ENCODE results near the gene ADGRD1. TPM values are rescaled to one million over a fixed set of nuclear protein-coding genes. Genes with fewer than 3 reads are reported as not detected.
"Not testable (repeated sequence)": the region's sequence is repeated elsewhere in the genome, so short reads cannot be mapped to it uniquely, and the experiment has no call there.

ADGRD1 gene
- 0.17 and 0.33 TPM in 2 replicates for total RNA-seq

DNA sequence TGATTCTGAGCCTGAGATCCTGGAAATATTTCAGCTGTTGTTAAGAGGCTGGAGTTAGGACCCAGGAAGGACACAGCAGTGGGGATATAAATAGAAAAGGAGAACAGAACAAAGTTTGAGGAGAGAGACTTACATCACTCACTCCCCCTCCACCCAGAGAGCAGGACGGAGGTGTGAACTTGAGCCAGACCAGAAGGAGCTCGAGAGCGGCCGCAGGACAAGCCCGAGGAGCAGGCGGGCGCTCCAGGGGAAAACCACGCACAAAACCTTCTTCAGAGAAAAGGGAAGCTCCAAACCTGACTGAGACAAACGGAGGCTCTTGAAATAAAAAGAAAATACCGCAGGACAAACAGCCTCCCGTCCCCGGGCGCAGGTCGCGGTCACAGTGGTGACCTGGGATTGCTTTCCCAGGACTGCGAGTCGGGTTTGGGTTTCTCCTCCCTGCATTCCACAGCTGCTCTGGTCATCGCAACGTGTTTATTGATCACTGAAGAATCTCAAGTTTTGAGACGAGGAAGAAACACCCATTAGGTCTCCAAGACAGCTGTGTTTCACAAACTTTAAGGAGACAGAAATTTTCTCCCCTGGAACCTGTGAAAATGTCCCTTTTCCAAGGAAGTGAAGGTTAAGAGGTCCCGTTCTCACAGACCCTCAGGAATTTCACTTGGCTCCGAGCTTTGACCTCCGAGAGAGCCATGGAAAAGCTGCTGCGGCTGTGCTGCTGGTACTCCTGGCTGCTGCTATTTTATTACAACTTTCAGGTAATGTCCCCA, at the start of gene ADGRD1:
ADGRD1 (plus strand) TSS at position 137 of the 773 bp plus-strand sequence; CDS start at position 696, 559 bp downstream.
- DNase-seq = no peak

DNA sequence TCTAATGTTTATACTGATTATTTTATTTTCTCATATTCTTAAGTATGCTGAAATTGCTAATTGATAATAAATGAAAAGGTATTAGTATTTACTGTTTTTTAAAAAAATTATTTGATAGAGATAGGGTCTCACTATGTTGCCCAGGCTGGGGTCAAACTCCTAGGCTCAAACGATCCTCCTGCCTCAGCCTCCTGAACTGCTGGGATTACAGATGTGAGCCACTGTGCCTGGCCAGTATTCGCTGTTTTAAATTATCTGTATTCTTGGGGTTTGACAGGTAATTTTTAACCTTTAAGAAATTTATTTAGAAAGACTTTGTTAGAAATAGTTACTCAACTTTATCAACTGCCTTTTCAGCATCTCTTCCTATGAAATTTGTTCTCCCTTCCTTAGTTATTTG, 49.6 kb upstream of the ADGRD1 start:
- DNase-seq = no peak

DNA sequence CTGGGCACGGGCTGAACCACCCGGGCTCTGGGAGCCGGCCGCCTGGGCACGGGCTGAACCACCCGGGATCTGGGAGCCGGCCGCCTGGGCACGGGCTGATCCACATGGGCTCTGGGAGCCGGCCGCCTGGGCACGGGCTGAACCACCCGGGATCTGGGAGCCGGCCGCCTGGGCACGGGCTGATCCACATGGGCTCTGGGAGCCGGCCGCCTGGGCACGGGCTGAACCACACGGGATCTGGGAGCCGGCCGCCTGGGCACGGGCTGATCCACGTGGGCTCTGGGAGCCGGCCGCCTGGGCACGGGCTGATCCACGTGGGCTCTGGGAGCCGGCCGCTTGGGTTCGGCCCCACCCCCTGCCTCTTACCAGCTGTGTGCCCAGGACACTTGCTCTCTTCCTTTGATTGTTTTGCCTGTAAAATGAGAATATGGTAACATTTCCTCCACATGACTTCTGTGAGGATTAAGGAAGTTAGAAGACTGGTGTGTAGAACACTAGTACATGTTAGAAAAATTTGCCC, 48.7 kb upstream of the ADGRD1 start:
- DNase-seq = peak; percentile 45

DNA sequence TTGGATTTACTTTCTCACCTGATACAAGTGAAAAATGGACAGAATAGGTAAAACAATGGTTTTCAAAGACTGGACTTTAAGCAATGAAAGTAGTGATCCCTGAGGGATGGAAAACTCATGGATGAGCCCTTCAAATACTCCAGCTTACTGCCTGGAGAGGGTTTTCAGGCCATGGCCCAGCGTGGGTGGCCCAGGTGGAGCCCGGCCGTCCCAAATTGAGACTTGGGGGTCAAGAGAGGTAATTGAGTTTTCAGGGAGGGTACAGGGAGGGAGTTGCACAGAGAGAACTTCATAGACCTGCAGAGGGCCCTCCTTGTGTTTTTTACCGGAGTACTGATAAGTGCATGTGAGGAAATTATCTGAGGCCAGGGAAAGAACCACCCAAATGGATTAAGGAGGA, 44.6 kb upstream of the ADGRD1 start:
- DNase-seq = no peak

DNA sequence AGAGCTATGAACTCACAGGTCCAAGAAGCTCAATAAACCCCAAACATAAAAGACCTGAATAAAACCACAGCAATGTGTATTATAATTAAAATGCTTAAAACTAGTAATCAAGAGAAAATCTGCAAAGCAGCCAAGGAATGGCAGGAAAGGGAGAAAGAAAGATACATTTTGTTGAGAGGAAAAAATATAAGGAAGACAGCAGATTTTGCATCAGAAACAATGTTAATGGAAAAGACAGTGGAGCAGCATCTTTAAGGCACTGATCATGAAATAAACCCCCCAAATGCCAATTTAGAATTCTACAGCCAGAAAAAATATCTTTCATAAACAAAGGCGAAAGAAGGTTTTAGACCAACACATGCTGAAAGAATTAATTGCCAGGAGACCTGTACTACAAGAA, 42.5 kb upstream of the ADGRD1 start:
- no peak for DNase-seq

DNA sequence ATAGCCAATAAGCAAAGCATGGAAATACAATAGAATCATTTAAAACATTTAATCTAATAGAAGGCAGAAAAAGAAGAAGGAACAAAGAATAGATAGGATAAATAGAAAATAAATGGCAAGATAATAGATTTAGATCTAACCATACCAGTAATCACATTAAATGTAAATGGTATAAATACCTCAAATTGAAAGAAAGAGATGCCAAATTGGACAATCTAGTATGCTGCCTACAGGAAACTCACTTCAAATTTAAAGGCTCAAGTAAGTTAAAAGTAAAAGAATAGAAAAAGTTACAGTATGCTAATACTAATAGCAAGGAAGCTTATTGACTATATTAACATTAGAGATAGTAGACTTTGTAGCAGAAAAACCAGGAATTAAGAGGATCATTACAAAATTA, 41.8 kb upstream of the ADGRD1 start:
- no peak for DNase-seq

DNA sequence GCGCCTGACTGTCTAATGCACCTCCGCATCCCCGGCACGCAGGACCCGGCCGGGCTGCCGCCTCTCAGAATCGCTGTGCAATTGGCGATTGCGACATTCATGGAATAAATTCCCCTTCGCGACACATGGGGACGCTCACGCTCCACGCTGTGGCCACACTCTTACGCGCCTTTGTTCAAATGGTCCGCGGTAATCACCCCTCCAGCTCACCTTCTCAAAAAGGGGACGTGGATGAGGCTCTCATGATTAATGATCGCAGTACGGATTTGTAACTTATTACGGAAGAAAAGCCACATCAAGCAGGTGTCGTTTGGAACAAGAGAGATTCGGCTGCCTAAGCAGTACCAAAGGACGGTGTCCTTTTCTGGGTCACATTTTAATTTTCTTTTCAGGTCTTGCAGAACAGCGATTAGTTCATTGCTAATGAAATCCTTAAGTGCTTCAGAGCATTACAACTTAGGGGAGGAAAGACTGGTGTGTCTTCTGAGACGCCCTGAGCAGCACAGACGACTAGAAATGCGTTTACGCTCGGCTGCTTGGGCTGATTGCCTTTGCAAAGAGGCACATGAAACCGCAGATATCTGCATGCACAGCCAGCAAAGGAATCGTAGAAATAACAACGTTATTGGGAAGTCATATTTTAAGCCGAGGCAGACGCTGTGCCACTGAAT, 37.3 kb upstream of the ADGRD1 start:
- peak; percentile 67 for DNase-seq

DNA sequence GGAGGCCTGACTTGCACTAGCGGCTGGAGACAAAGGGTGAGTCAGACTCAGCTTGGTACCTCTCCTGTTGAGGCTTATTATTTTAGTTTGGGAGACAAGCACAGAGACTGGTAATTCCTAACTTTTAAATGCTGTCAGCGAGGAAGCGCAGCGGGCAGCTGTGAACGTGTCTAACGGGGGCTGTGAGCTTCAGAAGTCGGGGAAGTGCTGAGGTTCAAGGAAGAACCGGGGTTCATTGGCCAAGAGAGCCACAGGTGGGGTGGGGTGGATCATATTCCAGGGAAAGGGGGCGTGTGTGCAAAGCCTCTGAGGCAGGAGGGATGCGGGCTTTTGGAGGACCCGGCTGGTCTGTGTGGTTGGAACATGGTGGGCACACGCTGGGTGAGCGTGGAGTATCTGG, 36.1 kb upstream of the ADGRD1 start:
- no peak for DNase-seq

DNA sequence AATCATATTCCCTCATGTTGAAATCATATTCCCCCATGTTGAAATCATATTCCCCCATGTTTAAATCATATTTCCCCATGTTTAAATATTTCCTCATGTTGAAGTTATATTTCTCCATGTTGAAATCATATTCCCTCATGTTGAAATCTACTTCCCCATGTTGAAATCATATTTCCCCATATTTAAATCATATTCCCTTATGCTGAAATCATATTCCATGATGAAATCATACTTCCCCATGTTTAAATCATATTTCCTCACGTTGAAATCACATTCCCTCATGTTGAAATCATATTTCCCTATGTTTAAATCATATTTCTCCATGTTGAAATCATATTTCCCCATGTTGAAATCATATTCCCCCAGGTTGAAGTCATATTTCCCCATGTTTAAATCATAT, 34.6 kb upstream of the ADGRD1 start:
- DNase-seq = no peak

DNA sequence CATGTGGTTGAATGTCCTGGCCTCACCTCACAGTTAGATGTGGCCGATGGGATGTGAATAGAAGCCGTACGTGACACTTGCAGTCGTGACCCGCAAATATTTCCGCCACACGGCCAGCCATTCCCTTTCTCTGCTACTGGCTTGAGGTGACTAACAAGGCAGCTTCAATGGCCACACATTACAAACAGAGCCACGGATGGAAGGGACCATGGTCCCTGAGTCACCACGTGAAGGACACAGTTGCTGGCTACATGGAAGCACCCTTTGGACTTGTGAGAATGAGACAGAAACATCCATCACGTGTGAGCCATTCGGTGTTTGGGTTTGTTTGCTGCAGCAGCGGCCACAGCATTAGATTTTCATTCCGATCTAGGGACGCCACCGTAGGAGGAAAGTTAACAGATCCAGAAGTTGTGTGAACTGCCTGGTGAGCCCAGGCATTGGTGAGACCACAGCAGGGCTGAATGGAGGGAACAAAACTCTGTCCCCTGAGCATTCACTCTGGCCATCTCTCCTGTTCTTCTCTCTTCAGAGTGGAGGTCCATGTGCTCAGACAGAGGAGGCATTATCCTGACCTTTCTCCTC, 33.5 kb upstream of the ADGRD1 start:
- DNase-seq = no peak

DNA sequence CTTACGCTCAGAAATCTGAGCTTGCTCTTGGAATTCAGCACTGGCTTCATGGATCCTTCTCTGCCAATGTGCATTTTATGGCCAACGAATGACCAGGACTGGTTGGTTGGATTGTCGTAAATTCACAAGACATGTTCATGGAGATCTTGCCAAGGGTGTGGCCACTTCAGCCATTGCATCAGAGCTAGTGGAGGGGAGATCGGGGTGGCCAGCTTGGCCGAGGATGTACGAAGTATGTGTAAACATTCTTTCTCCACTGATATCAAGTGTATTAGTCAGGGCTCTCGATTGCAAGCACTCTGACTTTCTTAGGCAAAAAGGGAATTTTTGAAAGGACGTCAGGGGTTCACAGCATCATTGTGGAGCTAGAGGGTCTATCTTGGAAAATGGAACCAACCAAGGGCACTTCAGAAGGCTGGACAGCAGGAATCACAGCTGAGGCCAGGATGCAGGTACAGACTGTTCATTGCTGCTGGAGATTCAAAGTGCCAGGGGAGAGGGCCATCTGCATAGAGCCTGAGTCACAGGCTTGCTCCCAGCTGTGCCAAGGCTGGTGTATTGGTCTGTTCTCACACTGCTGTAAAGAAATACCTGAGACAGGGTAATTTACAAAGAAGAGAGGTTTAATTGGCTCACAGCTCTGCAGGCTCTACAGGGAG, 32.9 kb upstream of the ADGRD1 start:
- DNase-seq = no peak

DNA sequence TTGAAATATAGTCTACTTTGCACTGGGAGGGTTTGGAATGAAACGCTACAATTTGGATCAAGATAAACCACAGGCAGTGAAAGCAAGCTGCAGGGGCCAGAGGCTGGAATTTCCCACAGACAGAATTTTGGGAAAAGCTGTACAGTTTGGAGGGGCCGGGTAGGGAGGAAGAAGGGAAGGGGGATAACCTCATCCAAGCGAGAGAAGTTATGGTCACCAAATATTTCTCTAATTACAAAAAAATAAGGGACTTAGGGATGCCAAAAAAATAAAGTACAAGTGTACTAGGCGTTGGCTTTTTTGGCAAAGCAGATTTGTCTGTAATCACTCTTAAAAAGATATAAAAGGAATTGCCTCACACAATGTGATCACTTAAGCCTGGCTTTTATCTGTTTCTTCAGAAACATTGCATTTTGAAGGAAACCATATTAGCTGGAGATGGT, 31.2 kb upstream of the ADGRD1 start:
- DNase-seq = no peak

DNA sequence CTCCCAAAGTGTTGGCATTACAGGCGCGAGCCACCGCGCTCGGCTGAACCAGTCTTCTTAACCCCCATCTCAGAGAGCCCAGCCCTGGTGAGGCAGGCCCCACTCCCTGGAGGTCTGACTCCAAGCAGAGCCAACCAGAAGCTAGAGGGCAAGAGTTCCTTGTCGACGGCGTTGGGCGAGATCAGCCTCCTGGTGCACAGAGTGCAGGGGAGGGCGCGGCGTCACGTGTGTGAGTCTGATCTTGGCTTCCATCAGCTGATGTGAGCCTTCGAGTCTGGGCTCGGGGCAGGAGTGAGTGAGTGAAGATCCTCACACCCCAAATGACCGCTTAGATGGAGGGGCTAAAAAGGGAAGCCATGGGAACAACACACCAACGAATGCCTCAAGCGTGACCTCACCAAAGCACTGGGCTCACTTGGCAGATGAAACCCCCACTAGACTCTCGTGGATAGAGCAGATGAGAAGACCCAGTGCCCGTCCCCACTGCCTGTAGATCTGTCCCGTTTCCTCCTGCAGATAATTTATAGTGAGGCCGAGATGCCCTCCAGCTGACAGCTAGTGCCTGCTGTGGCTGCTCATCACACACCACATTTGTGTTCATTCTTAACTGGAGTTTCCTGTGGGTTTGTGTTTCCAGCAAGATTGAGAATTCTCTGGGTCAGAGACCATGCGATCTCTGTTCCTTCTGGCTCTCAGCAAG, 28.6 kb upstream of the ADGRD1 start:
- DNase-seq = no peak

DNA sequence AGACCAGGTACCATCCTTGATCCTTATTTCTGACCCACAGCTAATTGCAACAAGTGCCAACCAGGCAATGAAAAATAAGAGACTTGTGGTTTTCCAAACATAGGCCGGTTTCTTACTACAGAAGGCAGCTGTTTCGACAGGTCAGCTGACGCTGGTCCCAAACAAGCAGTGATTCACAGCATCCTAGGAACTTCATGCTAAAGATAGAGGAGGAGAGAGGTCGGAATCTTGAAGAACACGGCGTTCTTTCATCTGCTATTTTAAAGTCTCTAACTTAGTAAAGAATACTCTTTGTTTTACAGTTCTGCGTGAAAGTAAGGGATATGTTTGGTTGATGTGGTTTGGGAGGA, 28.1 kb upstream of the ADGRD1 start:
- DNase-seq = no peak

DNA sequence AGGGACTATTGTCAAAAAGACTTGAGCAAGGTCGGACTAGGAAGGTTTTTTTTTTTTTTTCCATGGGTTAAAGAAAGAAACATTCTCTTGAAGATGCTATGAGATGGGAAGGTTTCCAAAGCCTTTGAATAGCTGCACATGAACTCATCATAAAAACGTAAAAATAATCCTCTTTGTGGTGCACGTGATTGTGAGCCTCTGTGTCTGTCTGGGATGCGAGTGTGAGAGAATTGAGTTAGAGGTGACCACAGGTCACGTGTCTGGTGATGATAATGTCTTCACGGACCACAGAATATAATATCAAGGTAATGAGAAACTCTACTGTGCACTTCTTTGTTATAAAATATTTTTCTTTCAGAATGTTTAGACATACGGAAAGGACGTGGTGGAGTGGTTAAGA, 24.3 kb upstream of the ADGRD1 start:
- no peak for DNase-seq

DNA sequence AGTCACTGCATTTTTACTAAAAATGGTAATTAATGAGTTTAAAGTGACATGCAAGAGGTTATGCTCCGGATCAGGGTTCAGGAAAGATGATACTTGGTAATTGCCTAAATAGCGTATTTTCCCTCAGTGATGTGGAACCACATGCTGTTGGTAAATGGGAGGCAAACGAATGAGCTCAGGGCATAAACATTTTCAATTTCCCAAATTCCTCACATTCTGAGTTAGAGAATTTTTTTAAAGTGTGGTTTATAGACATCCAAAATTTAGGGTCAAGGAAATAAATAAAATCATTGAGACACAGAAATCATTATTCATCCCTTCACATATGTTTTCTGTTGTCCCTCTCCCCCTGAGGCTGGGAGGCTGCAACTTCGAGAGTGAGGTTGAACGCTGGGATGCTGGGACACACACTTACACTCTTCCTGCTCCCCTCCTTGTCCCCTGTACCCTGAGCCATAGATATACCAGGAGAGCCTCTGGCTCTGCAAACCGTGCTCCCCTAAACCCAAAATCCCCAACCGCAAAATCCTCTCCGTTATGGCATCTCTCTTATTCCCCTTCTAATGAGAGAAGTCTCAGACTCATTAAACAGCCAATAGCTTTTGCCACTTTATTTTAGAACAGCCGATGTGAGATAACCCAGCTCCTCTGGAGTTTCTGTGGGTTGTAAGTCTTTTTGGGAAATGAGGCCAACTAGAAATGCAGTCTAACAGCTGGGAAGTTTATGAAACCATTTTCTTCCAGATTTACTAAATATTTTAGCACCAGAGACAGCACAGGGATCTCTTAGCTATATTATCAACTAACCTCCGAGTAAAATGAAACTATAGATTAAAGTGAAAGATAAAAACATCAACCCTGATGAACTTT, 21.4 kb upstream of the ADGRD1 start:
- DNase-seq = no peak

DNA sequence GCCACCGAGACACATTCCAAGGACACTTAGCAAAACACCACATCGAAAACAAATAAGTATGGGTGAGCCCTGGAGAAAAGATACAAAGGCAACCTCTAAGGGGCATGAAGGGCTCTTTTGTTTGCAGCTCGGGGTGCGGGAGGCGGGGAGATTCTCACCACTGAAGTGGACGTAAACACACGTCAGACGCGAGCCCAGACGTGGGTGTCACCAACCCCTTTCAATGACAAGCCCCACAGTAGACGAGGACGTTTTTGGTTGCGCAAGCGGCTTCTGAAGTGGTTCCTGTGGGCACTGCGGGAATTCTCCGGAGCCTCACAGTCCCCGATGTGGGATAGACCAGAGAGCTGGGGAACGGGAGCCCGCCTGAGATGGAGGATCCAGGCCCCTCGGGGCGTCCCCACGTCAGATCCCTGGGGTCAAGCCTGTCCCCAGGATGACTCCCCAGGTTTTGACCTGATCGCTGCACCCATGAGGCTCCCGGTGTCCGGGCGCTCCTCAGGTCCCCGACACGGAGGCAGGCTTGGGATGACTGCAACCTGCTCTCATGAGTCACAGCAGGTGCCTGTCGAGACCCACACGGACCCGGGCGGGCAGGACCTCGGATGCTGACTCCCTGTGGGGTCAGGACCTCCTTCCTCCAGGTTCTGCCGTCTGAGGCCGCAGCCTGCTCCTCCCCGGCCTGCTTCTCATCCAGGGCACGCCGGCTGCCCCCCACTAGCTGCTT, 20.3 kb upstream of the ADGRD1 start:
- no peak for DNase-seq

DNA sequence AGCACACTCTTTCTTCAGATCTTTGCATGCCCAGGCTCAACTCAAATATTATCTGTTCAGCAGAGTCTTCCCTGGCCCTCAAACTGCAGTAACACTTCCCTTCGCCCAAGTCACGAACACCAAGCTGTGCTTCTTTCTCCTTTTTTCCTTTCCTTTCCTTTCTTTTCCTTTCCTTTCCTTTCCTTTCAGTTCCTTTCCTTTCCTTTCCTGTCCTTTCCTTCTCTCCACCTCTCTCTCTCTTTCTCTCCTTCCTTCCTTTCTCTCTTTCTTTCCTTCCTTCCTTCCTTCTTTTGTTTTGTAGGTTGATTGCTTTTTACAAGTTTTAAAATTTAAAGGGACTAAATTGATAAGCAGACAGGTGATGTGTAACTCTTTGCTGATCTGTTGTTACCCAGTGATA, 19.0 kb upstream of the ADGRD1 start:
- no peak for DNase-seq

DNA sequence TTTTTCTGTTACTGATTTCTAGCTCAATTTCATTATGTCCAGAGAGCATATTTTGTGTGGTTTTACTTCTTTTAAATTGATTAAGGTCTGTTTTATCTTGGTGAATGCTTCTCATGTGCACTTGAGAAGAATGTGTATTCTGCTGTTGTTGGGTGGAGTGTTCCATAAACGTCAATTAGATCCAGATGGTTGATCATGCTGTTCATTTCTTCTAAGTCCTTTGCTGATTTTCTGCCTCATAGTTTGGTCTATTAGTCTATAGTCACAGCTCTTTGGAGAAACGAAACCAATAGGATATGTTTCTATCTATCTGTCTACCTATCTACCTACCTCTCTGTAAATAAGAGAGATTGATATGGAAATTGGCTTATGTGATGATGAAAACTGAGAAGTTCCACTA, 17.1 kb upstream of the ADGRD1 start:
- DNase-seq = no peak

DNA sequence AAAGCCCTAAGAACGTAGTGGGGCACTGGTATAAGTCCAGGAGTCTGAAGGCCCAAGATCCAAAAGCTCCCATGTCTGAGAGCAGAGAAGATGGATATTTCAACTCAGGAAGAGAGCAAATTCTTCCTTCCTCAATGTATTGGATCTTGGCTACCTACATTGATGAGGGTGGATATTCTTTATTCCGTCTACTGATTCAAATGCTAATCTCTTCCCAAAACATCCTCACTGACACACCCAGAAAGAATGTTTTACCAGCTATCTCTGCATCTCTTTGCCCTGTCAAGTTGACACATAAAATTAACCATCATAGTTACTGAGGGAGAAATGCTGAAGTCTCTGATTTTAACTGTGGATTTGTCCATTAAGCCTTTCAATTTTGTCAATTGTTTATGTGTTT, 16.6 kb upstream of the ADGRD1 start:
- DNase-seq = no peak

DNA sequence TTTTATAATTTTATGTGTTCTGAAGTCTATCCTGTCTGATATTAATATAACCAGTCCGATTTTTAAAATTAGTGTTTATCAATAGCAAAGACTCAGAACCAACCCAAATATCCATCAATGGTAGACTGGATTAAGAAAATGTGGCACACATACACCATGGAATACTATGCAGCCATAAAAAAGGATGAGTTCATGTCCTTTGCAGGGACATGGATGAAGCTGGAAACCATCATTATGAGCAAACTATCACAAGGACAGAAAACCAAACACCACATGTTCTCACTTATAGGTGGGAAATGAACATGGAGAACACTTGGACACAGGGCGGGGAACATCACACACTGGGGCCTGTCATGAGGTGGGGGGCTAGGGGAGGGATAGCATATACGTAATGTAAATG, 16.2 kb upstream of the ADGRD1 start:
- not testable (repeated sequence) for DNase-seq
